Measurements from ENCODE around the gene ELF5.

GRCh38 chr11:34439610-34440198 lies 73.9 kb downstream of the ELF5 start:
- TF ChIP-seq POLR2A (IDR thresholded peaks at IDR 0.05; ENCODE audit: low read depth, low read length) (no peak), POLR2AphosphoS5 (IDR thresholded peaks at IDR 0.05; ENCODE audit: low read depth, low read length) (no peak), TAF1 (IDR thresholded peaks at IDR 0.05; ENCODE audit: low read depth, low read length) (no peak)

All from GM12891 (cell line).